ENCODE measurements around the gene ALDOC.
A peak's percentile ranks its signal among the peaks of the same experiment; 100 is the strongest.

DNA sequence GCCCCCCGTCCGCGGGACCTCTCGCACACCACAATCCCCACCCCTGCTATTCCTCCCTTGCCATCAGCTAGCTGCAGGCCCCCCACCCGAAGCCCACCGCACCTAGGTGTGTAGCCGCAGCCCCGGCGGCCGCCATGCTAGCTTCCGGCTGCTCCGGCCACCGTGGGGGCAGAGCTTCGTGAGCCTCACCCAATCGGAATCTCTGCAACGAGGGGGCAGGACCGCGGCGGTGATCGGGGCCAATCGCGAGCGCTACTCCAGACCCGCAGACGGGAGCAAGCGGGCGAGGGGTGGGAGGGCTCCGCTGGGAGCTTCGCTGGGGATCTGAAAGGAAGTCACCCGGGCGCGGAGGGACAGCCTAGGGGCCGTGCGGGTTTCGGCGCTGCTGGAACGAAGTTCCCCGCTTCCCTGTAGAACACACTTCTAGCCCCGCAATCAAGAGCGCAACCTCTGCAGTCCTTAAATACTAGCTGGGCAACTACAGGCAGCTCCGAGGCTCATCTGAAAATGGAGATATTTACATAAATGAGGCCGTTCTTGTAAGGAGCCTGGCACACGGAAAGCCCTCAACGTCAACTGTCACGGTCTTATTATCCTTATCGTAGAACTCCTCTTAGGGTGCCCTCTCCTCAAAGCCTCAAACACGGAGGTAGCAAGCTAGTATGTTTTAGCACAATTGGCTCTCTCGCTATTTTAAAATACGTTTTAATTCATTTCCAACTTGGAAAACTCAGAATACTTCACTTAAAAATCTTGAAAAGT is 5.2 kb downstream of the ALDOC start, which contains the start of gene PIGS:
- peak; percentile 79 for TF ChIP-seq POLR2A (IDR thresholded peaks at IDR 0.05; ENCODE audit: low read length)
- TF ChIP-seq GATA1 (IDR thresholded peaks at IDR 0.05; ENCODE audit: low read depth, low read length), result no peak

Measured in erythroblast (primary cell).